Caco-2 (cell line): ENCODE results near the gene SFXN1. TPM values are rescaled to one million over a fixed set of nuclear protein-coding genes. Genes with fewer than 3 reads are reported as not detected.

Source experiments
- BruUV-seq: library from RNA; stranded (reverse); fragments of 400-500 nt; replicated peaks from 2 replicates; lab custom pipeline; 2021; lab: Mats Ljungman, UMichigan
- CTCF ChIA-PET: fragments of 300-600 bp; sonication (Branson Sonifier 250); formaldehyde crosslinking; loops from one replicate; lab custom pipeline; 2022; ENCODE audit warnings: antibody characterized with exemption; lab: Charles Lee
- POLR2A ChIA-PET: fragments of 300-600 bp; sonication (Branson Sonifier 250); formaldehyde crosslinking; loops from one replicate; lab custom pipeline; 2022; ENCODE audit warnings: antibody characterized with exemption; lab: Charles Lee
- DNase-seq, 2 experiments: peaks; one replicate each; pipeline versions ENCODE4 v3.0.0 to v3.0.0-alpha.2; 2020 to 2022
- H3K27me3 ChIP-seq: replicated peaks from 2 replicates; pipeline ENCODE4 v1.6.0; 2011; ENCODE audit warnings: low read length; ENCODE audit not compliant: control insufficient read depth, insufficient read depth
- H3K36me3 ChIP-seq: 2 replicates; pipeline ENCODE4 v1.5.1; 2011; ENCODE audit warnings: low read length; ENCODE audit not compliant: control insufficient read depth, insufficient read depth
- H3K4me1 ChIP-seq: fragments of 250-450 bp; sonication (Bioruptor Pico); 2 replicates; pipeline ENCODE4 v1.5.1; 2020; ENCODE audit warnings: mild to moderate bottlenecking
- H3K4me3 ChIP-seq: 2 replicates; pipeline ENCODE4 v1.5.1; 2011; ENCODE audit warnings: low read depth, mild to moderate bottlenecking, control low read depth, low read length
- H3K9me3 ChIP-seq: fragments of 250-450 bp; sonication (Bioruptor Pico); 2 replicates; pipeline ENCODE4 v1.5.1; 2020; ENCODE audit warnings: mild to moderate bottlenecking, moderate library complexity
- H3K27ac Mint-ChIP-seq: one replicate; pipeline ENCODE4 v1.8.0; 2022; ENCODE audit warnings: mixed read lengths; ENCODE audit not compliant: unreplicated experiment
- H3K27me3 Mint-ChIP-seq: one replicate; pipeline ENCODE4 v1.8.0; 2022; ENCODE audit warnings: mixed read lengths; ENCODE audit not compliant: insufficient read depth, unreplicated experiment
- H3K36me3 Mint-ChIP-seq: one replicate; pipeline ENCODE4 v1.8.0; 2022; ENCODE audit warnings: mild to moderate bottlenecking, mixed read lengths; ENCODE audit not compliant: insufficient read depth, unreplicated experiment
- H3K4me1 Mint-ChIP-seq: one replicate; pipeline ENCODE4 v1.8.0; 2022; ENCODE audit warnings: low read depth, mixed read lengths; ENCODE audit not compliant: unreplicated experiment
- H3K4me3 Mint-ChIP-seq: one replicate; pipeline ENCODE4 v1.8.0; 2022; ENCODE audit warnings: mild to moderate bottlenecking, moderate library complexity, mixed read lengths; ENCODE audit not compliant: unreplicated experiment
- H3K9me3 Mint-ChIP-seq: one replicate; pipeline ENCODE4 v1.8.0; 2022; ENCODE audit warnings: mixed read lengths; ENCODE audit not compliant: unreplicated experiment
- intact Hi-C: fragments of 100-400 bp; cut with micrococcal nuclease; formaldehyde crosslinking; loops from one replicate; pipeline ENCODE4 v1.10.0; 2022; ENCODE audit not compliant: unreplicated experiment
- total RNA-seq: library from RNA; stranded (reverse); gene quantifications from 2 replicates; pipeline ENCODE4 v1.2.3, GENCODE V29; 2022
- TF ChIP-seq, protein P1 (sequence below), 2 experiments: fragments of 200-600 bp in 1 of 2; IDR thresholded peaks; 1 replicate in 1 of 2; 2 replicates in 1 of 2; pipeline versions ENCODE4 v1.5.1 to v1.8.0; 2011 to 2022; ENCODE audit warnings: antibody characterized with exemption in 1 of 2, control low read depth in 1 of 2, inconsistent platforms in 1 of 2, low read depth in 1 of 2, low read length in 1 of 2, mild to moderate bottlenecking in 1 of 2, moderate library complexity in 1 of 2; ENCODE audit not compliant: insufficient read depth in 1 of 2, severe bottlenecking in 1 of 2, unreplicated experiment in 1 of 2

The SFXN1 gene
- total RNA-seq, 1 experiment from 2014 or later: 104 TPM

DNA sequence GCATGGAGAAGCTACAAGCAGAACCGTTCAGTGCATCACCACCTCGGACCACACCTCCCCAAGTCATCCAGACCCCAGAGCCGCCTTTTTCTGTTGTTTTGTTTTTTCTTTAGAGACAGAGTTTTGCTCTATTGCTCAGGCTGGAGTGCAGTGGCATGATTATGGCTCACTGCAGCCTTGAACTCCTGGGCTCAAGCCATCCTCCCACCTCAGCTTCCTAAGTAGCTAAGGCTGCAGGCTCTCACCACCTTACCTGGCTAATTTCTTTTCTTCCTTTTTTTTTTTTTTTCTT is 13.5 kb upstream of the SFXN1 start:
- Mint-ChIP-seq H3K4me1 (peaks cover 18% of the 10 kb centered on the region), H3K27me3 (no peaks in the 10 kb centered on the region), H3K4me3 (peak overlapping the region; percentile 49), H3K27ac (no peak overlapping the region), H3K36me3 (no peaks in the 10 kb centered on the region), H3K9me3 (no peaks in the 10 kb centered on the region)
- Histone ChIP-seq H3K9me3 (no peaks in the 10 kb centered on the region), H3K27me3 (no peaks in the 10 kb centered on the region), H3K4me1 (peaks cover 17% of the 10 kb centered on the region), H3K36me3 (no peaks in the 10 kb centered on the region), H3K4me3 (no peak overlapping the region)
- CTCF ChIA-PET: interaction anchor here (0.5 to 1.5 kb wide), 10 partner anchors 13 to 516 kb away, joined by 3 to 7 read pairs (median 4); partner anchors contain the start of gene SFXN1
- DNase-seq: no peak
- TF ChIP-seq, protein P1, sequence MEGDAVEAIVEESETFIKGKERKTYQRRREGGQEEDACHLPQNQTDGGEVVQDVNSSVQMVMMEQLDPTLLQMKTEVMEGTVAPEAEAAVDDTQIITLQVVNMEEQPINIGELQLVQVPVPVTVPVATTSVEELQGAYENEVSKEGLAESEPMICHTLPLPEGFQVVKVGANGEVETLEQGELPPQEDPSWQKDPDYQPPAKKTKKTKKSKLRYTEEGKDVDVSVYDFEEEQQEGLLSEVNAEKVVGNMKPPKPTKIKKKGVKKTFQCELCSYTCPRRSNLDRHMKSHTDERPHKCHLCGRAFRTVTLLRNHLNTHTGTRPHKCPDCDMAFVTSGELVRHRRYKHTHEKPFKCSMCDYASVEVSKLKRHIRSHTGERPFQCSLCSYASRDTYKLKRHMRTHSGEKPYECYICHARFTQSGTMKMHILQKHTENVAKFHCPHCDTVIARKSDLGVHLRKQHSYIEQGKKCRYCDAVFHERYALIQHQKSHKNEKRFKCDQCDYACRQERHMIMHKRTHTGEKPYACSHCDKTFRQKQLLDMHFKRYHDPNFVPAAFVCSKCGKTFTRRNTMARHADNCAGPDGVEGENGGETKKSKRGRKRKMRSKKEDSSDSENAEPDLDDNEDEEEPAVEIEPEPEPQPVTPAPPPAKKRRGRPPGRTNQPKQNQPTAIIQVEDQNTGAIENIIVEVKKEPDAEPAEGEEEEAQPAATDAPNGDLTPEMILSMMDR (IDR thresholded peaks at IDR 0.05; ENCODE audit: insufficient read depth in 1 of 2, low read depth in 1 of 2, low read length in 1 of 2, severe bottlenecking in 1 of 2, unreplicated experiment in 1 of 2): no peak
- POLR2A ChIA-PET: interaction anchor here (0.5 to 0.9 kb wide), 2 partner anchors 13 to 492 kb away, joined by 4 to 8 read pairs; partner anchors contain the start of gene SFXN1
- no TSS peak for BruUV-seq
- intact Hi-C loops: loop anchor here (5.0 to 10.0 kb wide), 2 partner anchors 120 to 268 kb away; no protein-coding TSS in a partner anchor

DNA sequence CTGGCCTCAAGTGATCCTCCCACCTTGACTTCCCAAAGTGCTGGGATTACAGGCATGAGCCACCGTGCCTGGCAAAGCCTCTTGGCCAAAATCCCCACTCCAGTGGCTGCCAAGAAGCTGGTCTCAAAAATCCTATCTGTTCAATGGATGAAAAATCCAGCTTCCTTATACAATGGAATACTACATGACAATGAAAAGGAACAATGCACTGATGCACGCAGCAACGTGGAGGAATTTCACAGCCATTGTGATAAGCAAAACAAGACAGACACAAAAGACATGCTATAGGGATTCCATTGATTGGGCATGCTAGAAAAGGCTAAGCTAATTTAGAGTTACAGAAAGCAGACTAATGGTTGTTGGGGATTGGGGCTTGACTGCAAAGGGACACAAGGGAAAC is 13.1 kb upstream of the SFXN1 start:
- Mint-ChIP-seq H3K4me3 (no peak overlapping the region), H3K36me3 (no peaks in the 10 kb centered on the region), H3K4me1 (peaks cover 21% of the 10 kb centered on the region), H3K27ac (no peak overlapping the region), H3K27me3 (no peaks in the 10 kb centered on the region), H3K9me3 (no peaks in the 10 kb centered on the region)
- intact Hi-C loops: loop anchor here (10.0 kb wide), 1 partner anchor 120 kb away; no protein-coding TSS in a partner anchor
- Histone ChIP-seq H3K4me1 (peaks cover 21% of the 10 kb centered on the region), H3K9me3 (no peaks in the 10 kb centered on the region), H3K36me3 (no peaks in the 10 kb centered on the region), H3K4me3 (no peak overlapping the region), H3K27me3 (no peaks in the 10 kb centered on the region)
- no TSS peak for BruUV-seq
- ChIA-PET CTCF (interaction anchor here (0.5 to 1.5 kb wide), 10 partner anchors 13 to 517 kb away, joined by 3 to 7 read pairs (median 4); partner anchors contain the start of gene SFXN1), POLR2A (interaction anchor here (0.9 kb wide), 1 partner anchor 13 kb away, joined by 8 read pairs; the partner anchor contains the start of gene SFXN1)
- TF ChIP-seq, protein P1 (IDR thresholded peaks at IDR 0.05; ENCODE audit: insufficient read depth in 1 of 2, low read depth in 1 of 2, low read length in 1 of 2, severe bottlenecking in 1 of 2, unreplicated experiment in 1 of 2): no peak
- no peak for DNase-seq

DNA sequence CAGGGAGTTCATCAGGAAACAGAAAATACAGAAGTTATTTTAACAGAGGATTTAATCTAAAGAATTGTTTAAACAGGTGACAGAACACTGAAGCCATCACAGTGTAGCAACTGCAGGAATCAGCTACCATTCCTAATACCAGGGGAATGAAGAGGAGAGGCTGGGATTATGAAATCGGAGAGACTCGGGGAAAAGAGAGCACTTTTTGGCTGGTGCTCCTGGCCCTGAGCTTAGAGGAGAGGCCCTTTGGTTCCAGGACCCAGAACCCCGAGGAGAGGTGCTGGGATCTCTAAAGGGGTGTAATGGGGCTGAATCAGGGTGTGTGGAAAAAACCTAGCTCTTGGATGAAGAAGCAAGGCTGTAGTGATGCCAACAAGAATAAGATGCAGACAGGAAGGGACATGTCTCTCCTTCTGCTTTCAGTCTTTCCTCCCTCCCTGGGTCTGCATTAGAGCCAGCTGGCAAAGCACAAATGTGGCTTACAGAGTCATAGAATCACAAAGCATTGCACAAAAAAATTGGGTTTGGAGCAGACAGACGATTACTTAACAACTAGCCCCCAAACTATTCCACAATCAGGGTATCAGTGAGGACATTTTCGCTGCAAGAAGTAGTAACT is 11.6 kb upstream of the SFXN1 start:
- Mint-ChIP-seq H3K9me3 (no peaks in the 10 kb centered on the region), H3K27ac (no peak overlapping the region), H3K4me3 (no peak overlapping the region), H3K4me1 (peaks cover 24% of the 10 kb centered on the region), H3K27me3 (no peaks in the 10 kb centered on the region), H3K36me3 (no peaks in the 10 kb centered on the region)
- no peaks in the 10 kb centered on the region for H3K36me3 ChIP-seq
- intact Hi-C loops: loop anchor here (10.0 kb wide), 1 partner anchor 122 kb away; no protein-coding TSS in a partner anchor
- peaks cover 22% of the 10 kb centered on the region for H3K4me1 ChIP-seq
- no TSS peak for BruUV-seq
- H3K27me3 ChIP-seq: no peaks in the 10 kb centered on the region
- DNase-seq: no peak
- H3K4me3 ChIP-seq: no peak overlapping the region
- TF ChIP-seq, protein P1 (IDR thresholded peaks at IDR 0.05; ENCODE audit: insufficient read depth in 1 of 2, low read depth in 1 of 2, low read length in 1 of 2, severe bottlenecking in 1 of 2, unreplicated experiment in 1 of 2): no peak
- H3K9me3 ChIP-seq: no peaks in the 10 kb centered on the region
- POLR2A ChIA-PET: no interaction called here
- CTCF ChIA-PET: interaction anchor here (0.5 to 0.6 kb wide), 2 partner anchors 90 to 1620 kb away, joined by 4 to 6 read pairs; partner anchors contain the start of gene FGFR4
